KMS-11 (cell line): ENCODE measurements around the gene NUP98.

ENCODE experiments used
- H2AFZ ChIP-seq: fragments of 200-600 bp; sonication (generic); 2 replicates; pipeline ENCODE4 v1.6.1; 2016; ENCODE audit warnings: antibody characterized with exemption, mixed run types, low read depth
- H3K27ac ChIP-seq: fragments of 200-600 bp; sonication (generic); 2 replicates; pipeline ENCODE4 v1.6.1; 2016; ENCODE audit warnings: mild to moderate bottlenecking, mixed run types
- H3K27me3 ChIP-seq: fragments of 200-600 bp; sonication (generic); 2 replicates; pipeline ENCODE4 v1.6.1; 2017; ENCODE audit warnings: mild to moderate bottlenecking, low read depth, mixed run types, moderate library complexity; ENCODE audit not compliant: insufficient read depth
- H3K36me3 ChIP-seq: fragments of 200-600 bp; sonication (generic); 2 replicates; pipeline ENCODE4 v1.6.1; 2017; ENCODE audit warnings: mild to moderate bottlenecking, mixed run types; ENCODE audit not compliant: insufficient read depth
- H3K4me1 ChIP-seq: fragments of 200-600 bp; sonication (generic); 2 replicates; pipeline ENCODE4 v1.6.1; 2016; ENCODE audit warnings: mild to moderate bottlenecking, low read depth, mixed run types; ENCODE audit not compliant: poor library complexity, severe bottlenecking
- H3K4me2 ChIP-seq: fragments of 200-600 bp; sonication (generic); 2 replicates; pipeline ENCODE4 v1.7.0; 2016; ENCODE audit warnings: mild to moderate bottlenecking, mixed run types
- H3K4me3 ChIP-seq: fragments of 200-600 bp; sonication (generic); IDR thresholded peaks from 2 replicates; pipeline ENCODE4 v1.6.1; 2017; ENCODE audit warnings: low read depth, low read length, mixed read lengths; ENCODE audit not compliant: insufficient read depth
- H3K79me2 ChIP-seq: fragments of 200-600 bp; sonication (generic); 2 replicates; pipeline ENCODE4 v1.6.1; 2016; ENCODE audit warnings: low read depth, mixed run types; ENCODE audit not compliant: insufficient read depth
- H3K9ac ChIP-seq: fragments of 200-600 bp; sonication (generic); 2 replicates; pipeline ENCODE4 v1.6.1; 2016; ENCODE audit warnings: mild to moderate bottlenecking, mixed run types
- H4K20me1 ChIP-seq: fragments of 200-600 bp; sonication (generic); 2 replicates; pipeline ENCODE4 v1.6.1; 2016; ENCODE audit warnings: mild to moderate bottlenecking, mixed run types; ENCODE audit not compliant: insufficient read depth
- TF ChIP-seq, protein P1 (sequence below): fragments of 200-600 bp; sonication (generic); conservative IDR thresholded peaks from 2 replicates; pipeline ENCODE4 v1.6.1; 2017; ENCODE audit warnings: low read depth, mild to moderate bottlenecking, antibody characterized with exemption, low read length, moderate library complexity, mixed read lengths

NUP98 gene

DNA sequence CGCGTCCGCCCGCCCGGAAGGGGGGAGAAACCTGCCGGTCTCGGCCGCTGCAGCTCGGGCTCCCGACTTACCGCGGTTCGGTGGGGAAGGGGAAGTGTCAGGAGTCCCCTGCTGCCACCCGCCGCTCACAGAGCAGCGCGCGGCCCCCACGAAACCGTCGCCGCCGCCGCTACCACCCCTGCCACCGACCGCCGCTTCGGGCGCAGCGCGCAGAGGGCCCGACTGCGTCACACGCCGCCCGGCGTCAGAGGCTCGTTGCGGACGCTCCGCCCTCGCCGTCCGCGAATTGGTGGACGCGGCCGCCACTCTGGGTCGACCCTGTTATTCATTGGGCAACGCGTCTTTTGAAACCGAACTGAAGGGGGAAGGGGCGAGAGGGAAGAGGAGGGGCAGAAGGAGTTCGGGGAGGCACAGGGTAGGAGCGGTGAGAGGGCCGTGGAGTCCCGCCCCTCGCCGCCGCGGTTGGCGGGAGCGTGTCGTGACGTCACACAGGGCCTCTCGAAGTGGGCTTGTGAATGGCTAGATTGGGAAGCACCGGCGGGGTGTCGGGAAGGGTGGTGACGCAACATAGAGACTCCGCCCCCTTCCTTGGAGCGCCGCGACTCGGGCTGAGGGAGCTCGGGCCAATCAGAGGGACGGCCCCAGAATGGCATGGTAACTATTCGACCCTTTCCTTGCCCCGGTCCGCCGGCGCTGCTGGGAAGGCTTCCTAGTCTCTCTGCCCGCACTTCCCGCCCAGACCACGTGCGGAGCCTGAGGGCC lies at the start of gene NUP98:
TSS of gene NUP98 (minus strand) at position 226 of the 762 bp plus-strand sequence. CDS start 15,437 bp downstream, outside the sequence.
- no peak within 1 kb of the TSS for H3K4me3 ChIP-seq
- H4K20me1 ChIP-seq = 0 out of 2 replicates have a peak, but pooled peaks cover 4% of the 10 kb centered on the region
- peaks cover 13% of the 10 kb centered on the region for H3K4me1 ChIP-seq
- H2AFZ ChIP-seq = peak within 1 kb of the TSS; percentile 95
- no peaks in the 10 kb centered on the region for H3K36me3 ChIP-seq
- H3K79me2 ChIP-seq = peaks cover 47% of the 10 kb centered on the region
- H3K4me2 ChIP-seq = peak within 1 kb of the TSS; percentile 98
- H3K9ac ChIP-seq = peak within 1 kb of the TSS; percentile 95
- TF ChIP-seq, protein P1, sequence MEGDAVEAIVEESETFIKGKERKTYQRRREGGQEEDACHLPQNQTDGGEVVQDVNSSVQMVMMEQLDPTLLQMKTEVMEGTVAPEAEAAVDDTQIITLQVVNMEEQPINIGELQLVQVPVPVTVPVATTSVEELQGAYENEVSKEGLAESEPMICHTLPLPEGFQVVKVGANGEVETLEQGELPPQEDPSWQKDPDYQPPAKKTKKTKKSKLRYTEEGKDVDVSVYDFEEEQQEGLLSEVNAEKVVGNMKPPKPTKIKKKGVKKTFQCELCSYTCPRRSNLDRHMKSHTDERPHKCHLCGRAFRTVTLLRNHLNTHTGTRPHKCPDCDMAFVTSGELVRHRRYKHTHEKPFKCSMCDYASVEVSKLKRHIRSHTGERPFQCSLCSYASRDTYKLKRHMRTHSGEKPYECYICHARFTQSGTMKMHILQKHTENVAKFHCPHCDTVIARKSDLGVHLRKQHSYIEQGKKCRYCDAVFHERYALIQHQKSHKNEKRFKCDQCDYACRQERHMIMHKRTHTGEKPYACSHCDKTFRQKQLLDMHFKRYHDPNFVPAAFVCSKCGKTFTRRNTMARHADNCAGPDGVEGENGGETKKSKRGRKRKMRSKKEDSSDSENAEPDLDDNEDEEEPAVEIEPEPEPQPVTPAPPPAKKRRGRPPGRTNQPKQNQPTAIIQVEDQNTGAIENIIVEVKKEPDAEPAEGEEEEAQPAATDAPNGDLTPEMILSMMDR = no peak
- H3K27me3 ChIP-seq = no peaks in the 10 kb centered on the region
- peak within 1 kb of the TSS; percentile 90 for H3K27ac ChIP-seq

DNA sequence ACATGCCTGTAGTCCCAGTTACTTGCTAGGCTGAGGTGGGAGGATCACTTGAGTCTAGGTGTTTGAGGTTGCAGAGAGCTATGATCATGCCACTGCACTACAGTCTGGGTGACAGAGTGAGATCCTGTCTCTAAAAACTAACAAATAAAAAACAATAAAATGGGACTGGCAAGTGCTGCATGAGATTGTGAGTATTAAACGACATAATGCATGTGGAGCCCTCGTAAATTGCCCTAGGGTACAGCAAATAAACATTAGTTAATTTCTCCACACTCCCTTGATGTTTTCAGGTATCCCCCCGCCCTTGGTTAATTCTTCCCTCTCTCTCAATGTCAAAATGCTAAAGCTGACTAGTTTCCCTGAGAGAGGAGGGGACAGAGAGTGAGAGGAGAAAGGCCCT lies 48.3 kb upstream of the NUP98 start:
- TF ChIP-seq, protein P1 = no peak
- H3K4me2 ChIP-seq = no peak overlapping the region

GRCh38 chr11:3845246-3845645 lies 47.9 kb upstream of the NUP98 start:
- Histone ChIP-seq H3K79me2 (peaks cover 1% of the 10 kb centered on the region; the same call in 1 of the 2 replicates), H3K4me3 (no peak overlapping the region), H3K4me1 (peaks cover 14% of the 10 kb centered on the region), H3K27me3 (no peaks in the 10 kb centered on the region), H2AFZ (no peak overlapping the region), H3K9ac (no peak overlapping the region), H3K4me2 (no peak overlapping the region), H4K20me1 (no peaks in the 10 kb centered on the region), H3K27ac (no peak overlapping the region), H3K36me3 (no peaks in the 10 kb centered on the region)
- TF ChIP-seq, protein P1 = no peak

More for the DNA sequence above, 48.3 kb upstream of the NUP98 start:
- H2AFZ ChIP-seq = no peak overlapping the region
- no peak overlapping the region for H3K9ac ChIP-seq
- H3K4me1 ChIP-seq = peaks cover 14% of the 10 kb centered on the region
- H4K20me1 ChIP-seq = no peaks in the 10 kb centered on the region
- no peaks in the 10 kb centered on the region for H3K79me2 ChIP-seq
- H3K27ac ChIP-seq = no peak overlapping the region
- H3K36me3 ChIP-seq = no peaks in the 10 kb centered on the region
- no peak overlapping the region for H3K4me3 ChIP-seq
- H3K27me3 ChIP-seq = no peaks in the 10 kb centered on the region

DNA sequence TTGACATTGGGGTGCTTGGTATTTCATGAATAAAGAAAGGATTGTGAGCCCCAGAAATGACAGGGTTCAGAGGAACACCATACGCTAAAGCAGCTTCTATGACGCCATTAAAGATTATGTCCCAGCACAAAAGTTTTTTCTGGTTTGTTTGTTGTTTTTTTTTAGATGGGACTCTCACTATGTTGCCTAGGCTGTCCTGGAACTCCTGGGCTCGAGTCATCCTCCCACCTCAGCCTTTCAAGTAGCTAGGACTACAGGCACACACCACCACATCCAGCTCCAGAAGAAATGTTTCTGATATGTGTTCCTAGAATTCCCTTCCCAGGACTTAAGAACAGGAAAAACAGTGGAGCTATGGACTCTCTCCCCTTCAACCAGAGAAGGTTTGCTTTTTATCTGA lies 46.0 kb upstream of the NUP98 start:
- Histone ChIP-seq H3K9ac (no peak overlapping the region), H3K36me3 (no peaks in the 10 kb centered on the region), H3K27ac (no peak overlapping the region), H3K4me1 (peaks cover 26% of the 10 kb centered on the region), H4K20me1 (no peaks in the 10 kb centered on the region), H3K79me2 (peaks cover 21% of the 10 kb centered on the region; the same call in 1 of the 2 replicates), H3K4me3 (no peak overlapping the region), H3K27me3 (no peaks in the 10 kb centered on the region), H3K4me2 (no peak overlapping the region), H2AFZ (no peak overlapping the region)
- TF ChIP-seq, protein P1 = no peak
